A549 (cell line): ENCODE results near the gene FAH.

Experiments used
- EP300 ChIP-seq, 2 experiments: fragments of >200 bp; sonication (Bioruptor Twin); formaldehyde crosslinking; IDR thresholded peaks; 2 replicates in 1 of 2; 3 replicates in 1 of 2; pipeline ENCODE4 v1.6.1; 2016 to 2017
- MAX ChIP-seq: IDR thresholded peaks from 2 replicates; pipeline ENCODE4 v1.6.1; 2012
- MYC ChIP-seq: IDR thresholded peaks from 2 replicates; pipeline ENCODE4 v1.6.1; 2012; ENCODE audit warnings: mild to moderate bottlenecking, inconsistent platforms, low read length, improper control_type of control experiment, borderline replicate concordance
- NPAS2 ChIP-seq: fragments of 250-450 bp; sonication (Bioruptor Pico); IDR thresholded peaks from 2 replicates; pipeline ENCODE4 v1.8.0; 2022; ENCODE audit warnings: mild to moderate bottlenecking, moderate library complexity, borderline replicate concordance
- RFX5 ChIP-seq: fragments of 450-650 bp; IDR thresholded peaks from 2 replicates; pipeline ENCODE4 v1.7.1; 2014; ENCODE audit warnings: antibody characterized with exemption, mild to moderate bottlenecking, moderate library complexity
- TF ChIP-seq, protein P1 (sequence below): fragments of >200 bp; sonication (Bioruptor Twin); formaldehyde crosslinking; IDR thresholded peaks from 3 replicates; pipeline ENCODE4 v1.5.1; 2016

- TF ChIP-seq, protein P1, sequence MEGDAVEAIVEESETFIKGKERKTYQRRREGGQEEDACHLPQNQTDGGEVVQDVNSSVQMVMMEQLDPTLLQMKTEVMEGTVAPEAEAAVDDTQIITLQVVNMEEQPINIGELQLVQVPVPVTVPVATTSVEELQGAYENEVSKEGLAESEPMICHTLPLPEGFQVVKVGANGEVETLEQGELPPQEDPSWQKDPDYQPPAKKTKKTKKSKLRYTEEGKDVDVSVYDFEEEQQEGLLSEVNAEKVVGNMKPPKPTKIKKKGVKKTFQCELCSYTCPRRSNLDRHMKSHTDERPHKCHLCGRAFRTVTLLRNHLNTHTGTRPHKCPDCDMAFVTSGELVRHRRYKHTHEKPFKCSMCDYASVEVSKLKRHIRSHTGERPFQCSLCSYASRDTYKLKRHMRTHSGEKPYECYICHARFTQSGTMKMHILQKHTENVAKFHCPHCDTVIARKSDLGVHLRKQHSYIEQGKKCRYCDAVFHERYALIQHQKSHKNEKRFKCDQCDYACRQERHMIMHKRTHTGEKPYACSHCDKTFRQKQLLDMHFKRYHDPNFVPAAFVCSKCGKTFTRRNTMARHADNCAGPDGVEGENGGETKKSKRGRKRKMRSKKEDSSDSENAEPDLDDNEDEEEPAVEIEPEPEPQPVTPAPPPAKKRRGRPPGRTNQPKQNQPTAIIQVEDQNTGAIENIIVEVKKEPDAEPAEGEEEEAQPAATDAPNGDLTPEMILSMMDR: no peak
- TF ChIP-seq MAX (no peak), MYC (no peak), RFX5 (no peak), EP300 (IDR thresholded peaks at IDR 0.05) (no peak), NPAS2 (CRISPR knock-in tag) (no peak)
Observed at GRCh38 chr15:80188251-80188650, 35.5 kb downstream of the FAH start.
